GM10847 (cell line): ENCODE measurements around the gene SERPINB4.

ENCODE experiments used
- POLR2A ChIP-seq: IDR thresholded peaks from 2 replicates; pipeline ENCODE4 v1.6.1; 2011; ENCODE audit not compliant: insufficient read length; ENCODE audit errors: extremely low read depth

Gene SERPINB4

DNA sequence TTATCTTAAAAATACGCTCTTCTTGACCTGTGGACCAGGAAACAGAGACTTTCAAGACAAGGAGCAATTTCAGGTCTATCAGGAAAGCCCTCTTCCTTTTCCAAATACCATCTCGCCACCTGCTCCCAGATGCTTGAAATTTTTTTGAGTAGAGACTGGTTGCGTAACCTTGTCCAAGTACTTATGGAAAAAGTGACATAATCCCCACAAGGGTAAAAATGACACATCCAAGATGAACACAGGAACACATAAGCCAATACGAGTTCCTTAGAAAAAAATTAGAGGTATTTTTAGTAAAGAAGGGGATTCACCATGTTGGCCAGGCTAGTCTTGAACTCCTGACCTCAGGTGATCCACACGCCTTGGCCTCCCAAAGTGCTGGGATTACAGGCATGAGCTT lies 55.1 kb downstream of the SERPINB4 start:
- TF ChIP-seq POLR2A, result no peak
